ENCODE data around the gene NFX1. TPM values are rescaled to one million over a fixed set of nuclear protein-coding genes. Genes with fewer than 3 reads are reported as not detected.

The NFX1 gene
- total and polyA plus RNA-seq, 10 of the 15 experiments (the other 5 are each of a cell fraction or from before 2014, with no cell fraction given): 11.9 to 45.1 (median 36.1) TPM

- TF ChIP-seq ZNF687 (IDR thresholded peaks at IDR 0.05): peak; percentile 87
- no peak for TF ChIP-seq ZNF24 (IDR thresholded peaks at IDR 0.05)
- peak; percentile 81 for TF ChIP-seq MLLT1 (IDR thresholded peaks at IDR 0.05)
- TF ChIP-seq IRF4 (IDR thresholded peaks at IDR 0.05; ENCODE audit: low read depth, low read length): 0 out of 2 replicates have a peak, but pooled peaks have one; percentile 9
- TF ChIP-seq EP300 (IDR thresholded peaks at IDR 0.05; ENCODE audit: borderline replicate concordance in 1 of 2, control insufficient read depth in 1 of 2, low read depth in 2 of 2, low read length in 2 of 2): peak; percentile 24 to 43; a peak in 1 of 4 replicates
- TF ChIP-seq MAX (IDR thresholded peaks at IDR 0.05; ENCODE audit: low read depth, low read length): peak; percentile 83
- TF ChIP-seq, protein P1, sequence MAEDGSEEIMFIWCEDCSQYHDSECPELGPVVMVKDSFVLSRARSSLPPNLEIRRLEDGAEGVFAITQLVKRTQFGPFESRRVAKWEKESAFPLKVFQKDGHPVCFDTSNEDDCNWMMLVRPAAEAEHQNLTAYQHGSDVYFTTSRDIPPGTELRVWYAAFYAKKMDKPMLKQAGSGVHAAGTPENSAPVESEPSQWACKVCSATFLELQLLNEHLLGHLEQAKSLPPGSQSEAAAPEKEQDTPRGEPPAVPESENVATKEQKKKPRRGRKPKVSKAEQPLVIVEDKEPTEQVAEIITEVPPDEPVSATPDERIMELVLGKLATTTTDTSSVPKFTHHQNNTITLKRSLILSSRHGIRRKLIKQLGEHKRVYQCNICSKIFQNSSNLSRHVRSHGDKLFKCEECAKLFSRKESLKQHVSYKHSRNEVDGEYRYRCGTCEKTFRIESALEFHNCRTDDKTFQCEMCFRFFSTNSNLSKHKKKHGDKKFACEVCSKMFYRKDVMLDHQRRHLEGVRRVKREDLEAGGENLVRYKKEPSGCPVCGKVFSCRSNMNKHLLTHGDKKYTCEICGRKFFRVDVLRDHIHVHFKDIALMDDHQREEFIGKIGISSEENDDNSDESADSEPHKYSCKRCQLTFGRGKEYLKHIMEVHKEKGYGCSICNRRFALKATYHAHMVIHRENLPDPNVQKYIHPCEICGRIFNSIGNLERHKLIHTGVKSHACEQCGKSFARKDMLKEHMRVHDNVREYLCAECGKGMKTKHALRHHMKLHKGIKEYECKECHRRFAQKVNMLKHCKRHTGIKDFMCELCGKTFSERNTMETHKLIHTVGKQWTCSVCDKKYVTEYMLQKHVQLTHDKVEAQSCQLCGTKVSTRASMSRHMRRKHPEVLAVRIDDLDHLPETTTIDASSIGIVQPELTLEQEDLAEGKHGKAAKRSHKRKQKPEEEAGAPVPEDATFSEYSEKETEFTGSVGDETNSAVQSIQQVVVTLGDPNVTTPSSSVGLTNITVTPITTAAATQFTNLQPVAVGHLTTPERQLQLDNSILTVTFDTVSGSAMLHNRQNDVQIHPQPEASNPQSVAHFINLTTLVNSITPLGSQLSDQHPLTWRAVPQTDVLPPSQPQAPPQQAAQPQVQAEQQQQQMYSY (CRISPR knock-in tag; IDR thresholded peaks at IDR 0.05): no peak
- peak; percentile 81; the same call in 1 of the 2 replicates for TF ChIP-seq RELB (IDR thresholded peaks at IDR 0.05; ENCODE audit: low read depth)
- TF ChIP-seq NFIC (IDR thresholded peaks at IDR 0.05; ENCODE audit: low read depth, low read length): no peak; the same call in 1 of the 2 replicates
- TF ChIP-seq ATF3 (IDR thresholded peaks at IDR 0.05; ENCODE audit: borderline replicate concordance, extremely low read depth, low read depth, low read length): no peak
- TF ChIP-seq BHLHE40 (IDR thresholded peaks at IDR 0.05; ENCODE audit: borderline replicate concordance in 1 of 2, low read depth in 2 of 2, low read length in 1 of 2): peak; percentile 71 to 76
- no peak for TF ChIP-seq NR2F1 (conservative IDR thresholded peaks at IDR 0.05)
- no peak for TF ChIP-seq NR2C1 (IDR thresholded peaks at IDR 0.05)
- no peak for TF ChIP-seq DPF2 (IDR thresholded peaks at IDR 0.05)
- no peak for TF ChIP-seq NFYA (IDR thresholded peaks at IDR 0.05; ENCODE audit: borderline replicate concordance, low read depth, low read length)
- TF ChIP-seq KAT2A (conservative IDR thresholded peaks at IDR 0.05; ENCODE audit: control insufficient read depth, low read depth, low read length): no peak
- no peak for TF ChIP-seq POLR2A (IDR thresholded peaks at IDR 0.05; ENCODE audit: low read depth, low read length)
- no peak for TF ChIP-seq SMC3 (IDR thresholded peaks at IDR 0.05; ENCODE audit: borderline replicate concordance, low read length)
- peak; percentile 55; the same call in 1 of the 2 replicates for TF ChIP-seq POLR2AphosphoS5 (IDR thresholded peaks at IDR 0.05; ENCODE audit: low read length)
Observed at GRCh38 chr9:33297432-33297831, 7.1 kb downstream of the NFX1 start (continued).

Measured in GM12878 (cell line).